HL-60/S4 (cell line): Measurements from ENCODE around the gene TFPI.

Source experiments
- in situ Hi-C: fragments of 300-500 bp; cut with MboI; formaldehyde crosslinking; loops from 2 replicates; pipeline ENCODE4 v1.14.3; 2022; ENCODE audit warnings: low sequenced_read_pairs

Gene TFPI

DNA sequence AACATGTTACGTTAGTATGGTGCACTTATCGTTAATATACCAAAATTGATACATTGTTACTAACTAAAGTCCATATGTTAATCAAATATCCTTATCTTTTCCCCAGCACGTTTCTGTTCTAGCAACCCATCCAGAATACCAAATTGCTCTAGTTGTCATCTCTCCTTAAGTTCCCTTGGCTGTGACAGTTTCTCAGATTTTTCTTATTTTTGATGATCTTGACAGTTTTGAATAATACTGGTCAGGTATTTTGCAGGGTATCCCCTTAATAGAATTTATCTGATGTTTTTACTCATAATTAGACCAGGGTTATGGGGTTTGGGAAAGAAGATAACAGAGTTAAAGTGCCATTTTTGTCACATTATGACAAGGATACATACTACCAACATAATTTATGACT is 47.8 kb downstream of the TFPI start:
- in situ Hi-C loops, result no loop called here

DNA sequence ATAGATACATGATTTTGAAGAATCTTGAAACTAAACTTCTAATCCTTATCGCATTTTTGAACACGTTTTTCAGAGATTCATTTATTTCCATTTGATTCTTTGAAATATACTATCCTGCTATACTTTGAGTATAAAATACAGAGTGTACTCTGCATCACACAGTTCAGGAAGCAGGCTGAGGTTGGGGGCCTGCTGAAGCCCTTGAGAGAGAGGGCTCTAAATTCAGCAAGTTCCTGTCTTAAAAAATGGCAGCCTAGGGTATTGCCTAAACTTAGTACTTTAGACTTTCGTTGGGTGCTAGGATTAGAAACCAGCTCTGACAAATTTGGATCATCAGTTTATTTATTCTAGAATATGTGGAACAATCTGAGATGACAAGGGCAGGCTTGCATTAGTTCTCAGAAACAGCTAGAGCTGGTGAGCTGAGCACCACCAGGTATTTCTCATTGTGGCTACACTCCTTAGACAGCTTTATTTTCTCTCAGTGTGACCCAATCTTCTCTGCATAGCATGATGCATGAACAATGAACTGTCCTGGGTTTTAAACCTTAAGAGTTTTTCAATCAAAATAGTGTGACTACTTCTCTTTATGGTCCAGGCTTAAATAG is 49.1 kb downstream of the TFPI start:
- in situ Hi-C loops, result no loop called here

- in situ Hi-C loops, result no loop called here
Observed at GRCh38 chr2:187504312-187504921, 49.8 kb downstream of the TFPI start.

- in situ Hi-C loops, result no loop called here
Observed at GRCh38 chr2:187503700-187504099, 50.5 kb downstream of the TFPI start.

DNA sequence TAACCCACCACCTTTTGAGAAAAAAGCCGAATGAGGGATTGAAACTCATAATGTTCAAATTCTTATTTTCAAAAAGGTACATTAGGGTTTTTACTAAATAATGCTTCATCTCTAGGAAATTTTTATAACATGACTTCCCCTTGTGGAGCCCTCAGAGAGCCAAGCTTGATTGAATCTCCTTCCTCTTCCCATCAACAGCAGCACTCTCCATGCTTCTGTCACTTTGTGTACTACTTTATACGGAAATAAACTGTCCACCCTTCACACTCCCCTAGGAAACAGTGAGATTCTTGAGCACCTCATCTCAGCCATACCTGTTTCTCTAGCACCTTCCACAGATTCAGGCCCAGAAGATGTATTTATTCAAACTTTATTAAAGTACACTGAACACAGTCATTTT is 51.8 kb downstream of the TFPI start:
- in situ Hi-C loops, result no loop called here

- in situ Hi-C loops, result no loop called here
Observed at GRCh38 chr2:187500585-187501359, 53.5 kb downstream of the TFPI start.

- in situ Hi-C loops, result no loop called here
Observed at GRCh38 chr2:187499941-187500532, 54.2 kb downstream of the TFPI start.

DNA sequence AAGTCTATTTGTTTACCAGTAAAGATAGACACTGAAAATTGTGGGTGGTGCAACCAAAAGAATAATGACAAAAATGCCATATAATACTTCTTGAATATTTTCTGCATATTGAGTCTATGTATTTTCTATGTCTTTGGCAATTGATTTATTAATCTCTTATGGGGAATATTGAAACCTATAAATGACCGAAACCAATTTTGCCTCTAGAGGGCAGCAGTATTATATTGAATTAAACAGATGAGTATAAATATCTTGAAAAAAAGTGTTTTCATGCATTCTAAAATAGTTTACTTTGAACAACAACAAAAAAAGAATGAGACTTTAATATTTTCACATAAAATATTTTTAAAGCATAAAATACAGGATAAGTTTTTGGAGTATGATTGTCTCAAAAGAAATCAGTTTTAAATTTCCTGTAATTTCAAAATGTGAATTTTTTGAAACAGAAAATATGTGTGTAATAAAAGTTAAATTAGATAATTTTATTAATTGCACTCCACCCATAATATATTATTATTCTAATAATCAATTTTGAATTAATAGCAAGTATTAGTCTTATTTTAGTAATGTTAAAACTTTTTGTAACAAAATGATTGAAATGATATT is 56.3 kb downstream of the TFPI start:
- in situ Hi-C loops, result no loop called here

GRCh38 chr2:187497140-187497539 is 57.1 kb downstream of the TFPI start:
- in situ Hi-C loops, result no loop called here

GRCh38 chr2:187495324-187495723 is 58.9 kb downstream of the TFPI start:
- in situ Hi-C loops, result no loop called here

DNA sequence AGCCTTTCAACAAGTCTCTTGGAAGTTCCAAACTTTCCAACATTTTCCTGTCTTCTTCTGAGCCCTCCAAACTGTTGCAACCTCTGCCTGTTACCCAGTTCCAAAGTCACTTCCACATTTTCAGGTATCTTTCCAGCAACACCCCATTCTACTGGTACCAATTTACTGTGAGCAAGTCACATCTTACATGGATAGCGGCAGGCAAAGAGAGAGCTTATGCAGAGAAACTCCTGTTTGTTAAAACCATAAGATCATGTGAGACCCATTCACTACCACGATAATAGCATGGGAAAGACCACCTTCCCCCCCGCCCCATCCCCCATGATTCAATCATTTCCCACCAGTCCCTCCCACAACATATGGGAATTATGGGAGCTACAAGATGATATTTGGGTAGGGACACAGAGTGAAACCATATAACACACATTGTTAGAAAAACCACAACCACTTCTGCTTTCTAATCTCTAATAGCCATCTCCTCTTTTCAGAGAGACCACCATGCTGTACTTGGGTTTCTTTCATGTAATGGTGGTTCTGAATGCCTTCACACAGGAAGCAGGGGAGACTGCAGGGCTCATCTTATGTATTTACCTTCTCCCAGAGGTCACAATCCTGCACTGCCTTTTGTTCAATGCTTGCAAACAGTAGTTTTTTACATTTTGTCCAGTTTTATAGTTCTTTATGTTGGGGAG is 60.2 kb downstream of the TFPI start:
- in situ Hi-C loops, result no loop called here

DNA sequence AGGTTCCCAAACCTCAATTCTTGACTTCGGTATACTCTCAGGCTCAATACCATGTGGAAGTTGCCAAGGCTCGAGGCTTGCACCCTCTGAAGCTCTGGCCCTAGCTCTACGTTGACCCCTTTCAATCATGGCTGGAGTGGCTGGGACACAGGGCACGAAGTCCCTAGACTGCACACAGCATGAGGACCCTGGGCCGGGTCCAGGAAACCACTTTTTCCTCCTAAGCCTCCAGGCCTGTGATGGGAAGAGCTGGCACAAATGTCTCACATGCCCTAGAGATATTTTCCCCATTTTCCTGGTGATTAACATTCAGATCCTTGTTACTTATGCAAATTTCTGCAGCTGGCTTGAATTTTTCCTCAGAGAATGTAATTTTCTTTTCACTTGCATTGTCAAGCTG is 61.1 kb downstream of the TFPI start:
- in situ Hi-C loops, result no loop called here

DNA sequence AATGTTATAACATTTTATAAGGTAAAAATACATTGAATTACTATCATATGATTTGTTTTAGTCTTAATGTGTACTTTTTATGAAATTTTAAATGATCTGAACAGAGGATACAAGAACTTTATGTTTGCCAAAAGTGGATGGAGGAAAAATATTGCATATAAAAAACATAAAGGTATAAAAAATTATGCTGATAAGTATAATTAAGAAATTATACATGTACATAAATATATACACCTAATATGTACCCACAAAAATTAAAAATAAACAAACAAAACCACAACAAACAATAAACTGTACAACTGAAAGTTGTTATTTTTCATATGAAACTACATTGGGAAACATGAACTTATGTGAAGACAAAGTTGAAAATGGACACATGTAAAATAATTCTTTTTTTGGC is 68.0 kb downstream of the TFPI start:
- in situ Hi-C loops, result no loop called here

GRCh38 chr2:187485523-187485922 is 68.7 kb downstream of the TFPI start:
- in situ Hi-C loops, result no loop called here

DNA sequence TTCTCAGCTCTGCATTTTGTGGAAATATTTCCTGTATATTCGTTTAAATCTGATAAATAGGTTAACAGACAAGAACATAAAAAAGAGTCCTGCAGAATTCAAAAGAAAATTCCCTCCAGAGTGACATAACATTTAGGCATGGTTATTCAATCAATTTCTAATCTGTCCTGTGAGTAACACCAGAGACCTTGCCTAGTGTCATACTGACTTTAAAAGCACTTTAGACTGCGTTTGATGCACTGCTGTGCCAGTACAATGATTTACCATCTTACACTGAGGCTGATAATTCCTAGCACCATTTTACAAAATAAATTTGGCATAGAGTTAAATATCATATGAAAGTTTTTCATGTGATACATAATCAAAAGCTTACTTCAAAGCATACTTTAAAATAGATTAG is 70.7 kb downstream of the TFPI start:
- in situ Hi-C loops, result no loop called here

DNA sequence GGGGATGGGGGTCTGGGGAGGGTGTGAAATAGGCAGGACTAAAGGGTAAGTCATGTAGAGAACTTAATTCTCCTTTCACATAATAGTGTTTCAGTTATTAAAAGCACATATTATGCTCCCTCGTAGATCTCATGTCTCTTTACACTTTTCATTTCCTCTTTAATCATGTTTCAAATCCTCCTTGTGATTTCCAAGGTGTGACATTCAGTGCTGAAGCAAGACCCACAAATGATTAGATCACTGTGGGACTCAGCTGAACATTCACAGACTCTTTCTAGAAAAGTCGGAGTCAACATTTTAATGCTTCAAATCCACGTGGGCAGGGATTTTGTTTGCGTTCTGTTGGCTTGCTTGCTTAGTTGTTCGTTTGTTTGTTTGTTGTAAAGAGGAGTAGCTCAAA is 71.4 kb downstream of the TFPI start:
- in situ Hi-C loops, result no loop called here

DNA sequence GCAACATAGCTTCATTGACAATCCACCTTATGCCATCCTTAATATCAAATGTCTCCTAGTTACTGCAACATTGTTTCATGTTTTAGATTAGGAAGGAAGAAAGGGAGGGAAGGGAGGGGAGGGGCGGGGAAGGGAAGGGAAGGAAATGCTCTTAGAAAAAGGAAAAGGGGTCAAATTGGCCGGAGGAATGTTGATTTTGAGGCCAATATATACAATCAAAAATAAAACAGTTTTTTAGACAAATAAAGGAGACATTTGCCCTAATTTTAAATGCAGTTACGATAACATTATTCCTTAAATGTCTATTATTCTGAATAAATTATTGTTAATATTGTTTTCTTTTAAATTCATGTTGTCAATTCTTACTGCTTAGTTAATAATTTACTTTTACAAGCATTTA is 72.7 kb downstream of the TFPI start:
- in situ Hi-C loops, result no loop called here

DNA sequence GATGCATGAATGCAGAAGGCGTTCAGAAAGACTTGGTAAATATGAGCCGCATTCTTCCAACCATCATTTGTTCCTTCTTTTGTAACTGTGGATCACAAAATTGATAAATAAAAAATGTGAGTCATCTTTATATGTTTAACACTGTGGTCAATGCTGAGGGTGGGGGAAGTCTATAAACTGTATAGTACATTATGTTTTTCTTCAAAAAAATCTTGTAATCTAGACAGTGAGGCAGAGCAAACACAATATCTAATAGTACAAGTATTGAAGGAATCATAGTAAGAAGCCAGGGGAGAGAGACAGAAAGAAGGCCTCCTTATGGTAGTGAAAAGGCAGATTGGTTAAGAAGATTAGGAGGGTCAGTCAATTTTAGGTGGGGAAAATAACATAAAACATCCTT is 75.5 kb downstream of the TFPI start:
- in situ Hi-C loops, result no loop called here

- in situ Hi-C loops, result no loop called here
Observed at GRCh38 chr2:187477051-187477450, 77.2 kb downstream of the TFPI start.

DNA sequence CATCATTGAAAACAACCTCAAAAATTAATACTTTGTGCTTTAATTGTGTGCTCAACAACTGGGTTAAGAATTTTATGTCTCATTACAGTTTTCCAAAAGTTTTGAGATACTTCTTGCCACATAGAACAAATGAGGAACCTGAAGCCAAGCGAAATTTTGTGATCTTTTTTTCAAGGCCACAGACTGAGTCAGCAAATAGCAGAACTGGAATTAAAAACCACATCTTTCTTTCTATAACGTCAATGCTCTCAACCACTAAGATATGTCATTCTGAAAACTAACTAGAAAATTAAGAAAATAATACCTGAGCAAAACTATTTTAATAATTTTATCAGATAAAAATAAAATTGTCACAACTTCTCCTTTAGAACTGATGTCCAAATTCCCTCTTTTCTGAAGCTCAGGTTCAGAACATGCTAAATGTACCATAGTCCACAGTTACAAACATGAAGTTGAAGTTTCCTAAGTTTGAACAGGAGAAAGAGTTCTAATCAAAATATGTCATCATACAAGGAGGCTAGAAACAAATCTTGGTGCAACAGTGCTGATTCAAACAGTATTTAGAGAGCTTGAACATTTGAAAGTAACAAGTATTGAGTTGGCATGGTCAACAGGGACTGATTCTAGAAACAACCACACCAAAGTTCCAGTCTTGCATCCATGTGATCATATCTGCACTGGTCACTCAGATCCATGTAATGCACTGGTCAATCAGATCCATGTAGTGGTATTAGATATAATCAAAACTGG is 78.6 kb downstream of the TFPI start:
- in situ Hi-C loops, result no loop called here
